ENCODE data around the gene OR1I1. TPM values are rescaled to one million over a fixed set of nuclear protein-coding genes. Genes with fewer than 3 reads are reported as not detected.

OR1I1 gene
- total RNA-seq, 1 experiment from 2014 or later = not detected

DNA sequence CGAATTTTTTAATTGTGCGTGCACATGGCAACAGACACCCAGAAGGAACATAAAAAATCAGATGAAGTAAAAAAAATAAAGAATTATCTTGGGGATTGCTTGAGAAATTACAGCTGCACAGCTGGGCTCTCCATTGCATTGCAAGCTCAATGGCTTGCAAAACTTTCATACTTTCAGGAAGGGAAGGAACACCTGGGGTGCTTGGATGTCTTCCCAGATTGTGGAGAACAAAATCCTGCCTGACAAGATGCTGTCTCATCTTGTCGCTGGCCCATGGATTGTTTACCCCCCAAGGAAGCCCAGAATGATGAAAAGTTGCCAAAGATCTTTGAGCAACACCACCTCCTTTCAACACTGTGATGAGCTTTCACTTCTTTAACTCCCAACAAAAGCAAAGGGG, 43.7 kb upstream of the OR1I1 start:
- CTCF ChIA-PET = interaction anchor here (0.5 to 0.6 kb wide), 3 partner anchors 13 to 1551 kb away, joined by 4 to 14 read pairs (median 8); no protein-coding TSS in a partner anchor
- Histone ChIP-seq H3K27me3 (ENCODE audit: insufficient read depth, low read depth) (no peaks in the 10 kb centered on the region), H3K4me2 (peak overlapping the region; percentile 66)

DNA sequence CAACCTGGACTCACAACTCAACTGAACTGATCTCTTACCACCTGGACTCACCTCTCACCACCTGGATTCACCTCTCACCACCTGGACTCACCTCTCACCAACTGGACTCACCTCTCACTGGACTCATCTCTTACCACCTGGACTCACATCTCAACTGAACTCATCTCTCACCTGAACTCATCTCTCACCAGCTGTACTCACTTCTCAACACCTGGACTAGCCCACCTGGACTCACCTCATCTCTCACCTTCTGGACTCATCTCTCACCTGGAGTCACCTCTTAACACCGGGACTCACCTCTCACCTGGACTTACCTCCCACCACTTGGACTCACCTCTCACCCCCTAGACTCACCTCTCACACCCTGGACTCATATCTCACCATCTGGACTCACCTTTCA, 40.0 kb upstream of the OR1I1 start:
- Histone ChIP-seq H2AFZ (no peak overlapping the region), H3K27ac (no peak overlapping the region), H3K9me3 (ENCODE audit: insufficient read depth, low read depth) (0 out of 2 replicates have a peak, but pooled peaks cover 3% of the 10 kb centered on the region), H3F3A (ENCODE audit: insufficient read depth, low read depth) (peaks cover 38% of the 10 kb centered on the region), H3K4me2 (no peak overlapping the region), H3K79me2 (ENCODE audit: low read depth) (no peaks in the 10 kb centered on the region), H4K20me1 (ENCODE audit: insufficient read depth) (no peaks in the 10 kb centered on the region), H3K36me3 (ENCODE audit: low read depth) (no peaks in the 10 kb centered on the region), H3K4me3 (no peak overlapping the region), H3K27me3 (ENCODE audit: insufficient read depth, low read depth) (no peaks in the 10 kb centered on the region), H3K4me1 (replicated peaks; ENCODE audit: insufficient read depth) (peaks cover 40% of the 10 kb centered on the region), H3K9me2 (ENCODE audit: insufficient read depth) (no peaks in the 10 kb centered on the region)
- no peak for DNase-seq
- TF ChIP-seq, protein P1, sequence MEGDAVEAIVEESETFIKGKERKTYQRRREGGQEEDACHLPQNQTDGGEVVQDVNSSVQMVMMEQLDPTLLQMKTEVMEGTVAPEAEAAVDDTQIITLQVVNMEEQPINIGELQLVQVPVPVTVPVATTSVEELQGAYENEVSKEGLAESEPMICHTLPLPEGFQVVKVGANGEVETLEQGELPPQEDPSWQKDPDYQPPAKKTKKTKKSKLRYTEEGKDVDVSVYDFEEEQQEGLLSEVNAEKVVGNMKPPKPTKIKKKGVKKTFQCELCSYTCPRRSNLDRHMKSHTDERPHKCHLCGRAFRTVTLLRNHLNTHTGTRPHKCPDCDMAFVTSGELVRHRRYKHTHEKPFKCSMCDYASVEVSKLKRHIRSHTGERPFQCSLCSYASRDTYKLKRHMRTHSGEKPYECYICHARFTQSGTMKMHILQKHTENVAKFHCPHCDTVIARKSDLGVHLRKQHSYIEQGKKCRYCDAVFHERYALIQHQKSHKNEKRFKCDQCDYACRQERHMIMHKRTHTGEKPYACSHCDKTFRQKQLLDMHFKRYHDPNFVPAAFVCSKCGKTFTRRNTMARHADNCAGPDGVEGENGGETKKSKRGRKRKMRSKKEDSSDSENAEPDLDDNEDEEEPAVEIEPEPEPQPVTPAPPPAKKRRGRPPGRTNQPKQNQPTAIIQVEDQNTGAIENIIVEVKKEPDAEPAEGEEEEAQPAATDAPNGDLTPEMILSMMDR (conservative IDR thresholded peaks at IDR 0.05) = no peak
- ChIA-PET CTCF (no interaction called here), POLR2A (ENCODE audit: unreplicated experiment) (no interaction called here)
- intact Hi-C loops (cut with micrococcal nuclease; ENCODE audit: unreplicated experiment) = no loop called here
- no TSS peak for BruUV-seq (replicated peaks)

More for the DNA sequence above, 43.7 kb upstream of the OR1I1 start:
- no peaks in the 10 kb centered on the region for H3K36me3 ChIP-seq (ENCODE audit: low read depth)
- H3K4me3 ChIP-seq = peak overlapping the region; percentile 22; the same call in 1 of the 2 replicates
- no peaks in the 10 kb centered on the region for H3K9me2 ChIP-seq (ENCODE audit: insufficient read depth)
- no peaks in the 10 kb centered on the region for H3K79me2 ChIP-seq (ENCODE audit: low read depth)
- peak overlapping the region; percentile 81 for H3K27ac ChIP-seq
- BruUV-seq (replicated peaks) = no TSS peak
- H4K20me1 ChIP-seq (ENCODE audit: insufficient read depth) = no peaks in the 10 kb centered on the region
- peaks cover 58% of the 10 kb centered on the region for H3K4me1 ChIP-seq (replicated peaks; ENCODE audit: insufficient read depth)
- TF ChIP-seq, protein P1 (conservative IDR thresholded peaks at IDR 0.05) = no peak
- TF ChIP-seq EZH2 (IDR thresholded peaks at IDR 0.05; ENCODE audit: low read depth) = no peak
- H3K9me3 ChIP-seq (ENCODE audit: insufficient read depth, low read depth) = 0 out of 2 replicates have a peak, but pooled peaks cover 3% of the 10 kb centered on the region
- H2AFZ ChIP-seq = no peak overlapping the region
- H3F3A ChIP-seq (ENCODE audit: insufficient read depth, low read depth) = peaks cover 37% of the 10 kb centered on the region
- POLR2A ChIA-PET (ENCODE audit: unreplicated experiment) = interaction anchor here (0.6 to 0.7 kb wide), 3 partner anchors 348 to 525 kb away, joined by 3 to 6 read pairs (median 3); partner anchors contain the start of gene NDUFB7
- intact Hi-C loops (cut with micrococcal nuclease; ENCODE audit: unreplicated experiment) = loop anchor here (1.0 kb wide), 1 partner anchor 35 kb away; no protein-coding TSS in a partner anchor
- peak; percentile 75 to 98 for DNase-seq

- no peaks in the 10 kb centered on the region for H4K20me1 ChIP-seq (ENCODE audit: insufficient read depth)
- no peaks in the 10 kb centered on the region for H3K9me2 ChIP-seq (ENCODE audit: insufficient read depth)
- no peaks in the 10 kb centered on the region for H3K36me3 ChIP-seq (ENCODE audit: low read depth)
- no peak overlapping the region for H3K4me2 ChIP-seq
- H3F3A ChIP-seq (ENCODE audit: insufficient read depth, low read depth) = peaks cover 33% of the 10 kb centered on the region
- H3K27ac ChIP-seq = no peak overlapping the region
- H3K27me3 ChIP-seq (ENCODE audit: insufficient read depth, low read depth) = no peaks in the 10 kb centered on the region
- H3K4me3 ChIP-seq = no peak overlapping the region
- ChIA-PET POLR2A (ENCODE audit: unreplicated experiment) (no interaction called here), CTCF (no interaction called here)
- 0 out of 2 replicates have a peak, but pooled peaks cover 3% of the 10 kb centered on the region for H3K9me3 ChIP-seq (ENCODE audit: insufficient read depth, low read depth)
- H3K79me2 ChIP-seq (ENCODE audit: low read depth) = no peaks in the 10 kb centered on the region
- TF ChIP-seq EZH2 (IDR thresholded peaks at IDR 0.05; ENCODE audit: low read depth) = no peak
- TF ChIP-seq, protein P1 (conservative IDR thresholded peaks at IDR 0.05) = no peak
- BruUV-seq (replicated peaks) = no TSS peak
- no peak overlapping the region for H2AFZ ChIP-seq
- no peak for DNase-seq
- intact Hi-C loops (cut with micrococcal nuclease; ENCODE audit: unreplicated experiment) = no loop called here
- peaks cover 34% of the 10 kb centered on the region for H3K4me1 ChIP-seq (replicated peaks; ENCODE audit: insufficient read depth)
These were observed 39.2 kb upstream of the OR1I1 start for GRCh38 chr19:15042826-15043225.

All from PC-9 (cell line).